Smooth muscle cell (in vitro differentiated cells): ENCODE measurements around the gene LRP6. TPM values are rescaled to one million over a fixed set of nuclear protein-coding genes. Genes with fewer than 3 reads are reported as not detected.
"Not testable (repeated sequence)": the region's sequence is repeated elsewhere in the genome, so short reads cannot be mapped to it uniquely, and the experiment has no call there.

Source experiments
- DNase-seq: peaks from one replicate; lab custom pipeline; 2025; ENCODE audit not compliant: unreplicated experiment; lab: John Stamatoyannopoulos, UW
- H2AFZ ChIP-seq: fragments of 200-600 bp; sonication (generic); 2 replicates; pipeline ENCODE4 v1.6.0; 2016; ENCODE audit warnings: antibody characterized with exemption, low read depth, mild to moderate bottlenecking
- H3F3A ChIP-seq: fragments of 200-600 bp; sonication (generic); 2 replicates; pipeline ENCODE4 v1.6.0; 2017; ENCODE audit warnings: antibody characterized with exemption, low read depth
- H3K27ac ChIP-seq: fragments of 200-600 bp; sonication (generic); 2 replicates; pipeline ENCODE4 v1.5.1; 2016; ENCODE audit warnings: low read depth, mild to moderate bottlenecking
- H3K27me3 ChIP-seq: fragments of 200-600 bp; sonication (generic); 2 replicates; pipeline ENCODE4 v1.6.1; 2016; ENCODE audit warnings: low read depth, mild to moderate bottlenecking
- H3K36me3 ChIP-seq: fragments of 200-600 bp; sonication (generic); 2 replicates; pipeline ENCODE4 v1.5.1; 2016; ENCODE audit warnings: low read depth
- H3K4me1 ChIP-seq: fragments of 200-600 bp; sonication (generic); 2 replicates; pipeline ENCODE4 v1.5.1; 2016; ENCODE audit warnings: low read depth
- H3K4me2 ChIP-seq: fragments of 200-600 bp; sonication (generic); 2 replicates; pipeline ENCODE4 v1.6.0; 2016; ENCODE audit warnings: mild to moderate bottlenecking
- H3K4me3 ChIP-seq: fragments of 200-600 bp; sonication (generic); 2 replicates; pipeline ENCODE4 v1.5.1; 2016; ENCODE audit warnings: mild to moderate bottlenecking
- H3K79me2 ChIP-seq: fragments of 200-600 bp; sonication (generic); 2 replicates; pipeline ENCODE4 v1.6.0; 2016; ENCODE audit warnings: low read depth, mild to moderate bottlenecking
- H3K9ac ChIP-seq: fragments of 200-600 bp; sonication (generic); 2 replicates; pipeline ENCODE4 v1.6.0; 2016; ENCODE audit warnings: low read depth
- H3K9me3 ChIP-seq: fragments of 200-600 bp; sonication (generic); replicated peaks from 2 replicates; pipeline ENCODE4 v1.5.1; 2016; ENCODE audit warnings: low read depth
- H4K20me1 ChIP-seq: fragments of 200-600 bp; sonication (generic); 2 replicates; pipeline ENCODE4 v1.6.0; 2016; ENCODE audit warnings: low read depth
- WGBS: methylation state at CpG from one replicate; pipeline ENCODE4 v1.1.7; 2016; ENCODE audit warnings: low lambda C conversion rate; 5-methylcytosine and 5-hydroxymethylcytosine counted together
- polyA plus RNA-seq: library from polyadenylated mRNA; unstranded; fragments of >200 nt; fragmentation: Nextera tagmentation; extraction: Ambion mirVana; gene quantifications from 2 replicates; pipeline ENCODE4 v1.2.1, GENCODE V29; 2016
- total RNA-seq: library from RNA; depleted of rRNA; stranded (reverse); fragments of >200 nt; gene quantifications from 2 replicates; pipeline ENCODE4 v1.2.3, GENCODE V29; 2014
- TF ChIP-seq, protein P1 (sequence below): fragments of 200-600 bp; sonication (generic); IDR thresholded peaks from 2 replicates; pipeline ENCODE4 v1.5.1; 2017; ENCODE audit warnings: borderline replicate concordance, mild to moderate bottlenecking, antibody characterized with exemption; ENCODE audit not compliant: insufficient read depth, poor library complexity, severe bottlenecking

The LRP6 gene
- 21.1 and 22.8 TPM in 2 replicates for total RNA-seq
- 10.6 and 13.9 TPM in 2 replicates for polyA plus RNA-seq

DNA sequence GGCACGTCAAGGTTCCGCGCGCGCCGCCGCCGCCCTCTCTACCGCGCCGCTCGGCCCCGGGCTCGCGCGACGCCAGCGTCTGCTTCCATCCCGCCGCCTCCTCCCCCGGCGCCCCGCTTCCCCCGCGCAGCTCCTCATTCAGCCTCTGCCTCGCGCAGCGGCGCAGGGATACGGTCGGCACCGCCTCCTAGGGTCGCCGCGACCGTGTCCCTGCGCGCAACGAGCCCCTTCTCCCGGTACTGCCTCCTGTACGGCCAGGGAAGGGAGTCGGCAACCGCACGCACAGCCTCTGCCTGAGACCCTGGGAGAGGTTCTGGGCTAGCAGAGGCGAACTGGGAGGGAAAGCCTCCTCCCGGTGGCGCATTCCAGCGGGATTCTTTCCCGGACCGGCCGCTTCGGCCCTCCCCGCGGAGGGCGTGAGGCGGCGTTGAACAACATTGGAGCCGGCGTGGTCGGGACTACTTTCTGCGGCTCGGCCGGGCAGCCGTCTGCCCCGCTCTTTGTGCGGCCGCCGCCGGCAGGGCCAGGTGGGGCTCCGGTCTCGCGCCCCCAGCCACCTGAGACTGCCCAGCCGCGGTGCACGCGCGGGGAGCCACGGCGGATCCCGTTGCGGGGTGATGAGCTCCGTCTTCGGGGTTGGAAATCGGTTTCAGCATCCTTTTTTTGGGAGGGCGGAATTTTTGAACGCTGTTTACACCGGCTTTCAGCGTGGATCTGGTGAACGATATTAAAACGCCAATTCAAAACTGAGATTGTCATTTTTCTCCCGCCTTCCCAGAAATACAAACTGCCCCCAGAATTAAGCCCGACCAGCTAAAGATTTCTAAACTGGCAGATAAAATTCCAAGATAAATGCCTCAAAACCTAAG is at the start of gene LRP6:
LRP6 (minus strand) TSS at position 172 of the 869 bp plus-strand sequence. CDS start 309 bp downstream, outside the sequence.
- Histone ChIP-seq H3K27me3 (no peaks in the 10 kb centered on the region), H2AFZ (peak within 1 kb of the TSS; percentile 89), H3K9me3 (no peaks in the 10 kb centered on the region), H3K4me3 (peak within 1 kb of the TSS; percentile 71), H3F3A (no peaks in the 10 kb centered on the region), H4K20me1 (peaks cover 33% of the 10 kb centered on the region), H3K4me2 (peak within 1 kb of the TSS; percentile 95), H3K27ac (peak within 1 kb of the TSS; percentile 97), H3K36me3 (no peaks in the 10 kb centered on the region), H3K4me1 (peaks cover 14% of the 10 kb centered on the region), H3K9ac (peak within 1 kb of the TSS; percentile 98), H3K79me2 (peaks cover 46% of the 10 kb centered on the region)
- TF ChIP-seq, protein P1, sequence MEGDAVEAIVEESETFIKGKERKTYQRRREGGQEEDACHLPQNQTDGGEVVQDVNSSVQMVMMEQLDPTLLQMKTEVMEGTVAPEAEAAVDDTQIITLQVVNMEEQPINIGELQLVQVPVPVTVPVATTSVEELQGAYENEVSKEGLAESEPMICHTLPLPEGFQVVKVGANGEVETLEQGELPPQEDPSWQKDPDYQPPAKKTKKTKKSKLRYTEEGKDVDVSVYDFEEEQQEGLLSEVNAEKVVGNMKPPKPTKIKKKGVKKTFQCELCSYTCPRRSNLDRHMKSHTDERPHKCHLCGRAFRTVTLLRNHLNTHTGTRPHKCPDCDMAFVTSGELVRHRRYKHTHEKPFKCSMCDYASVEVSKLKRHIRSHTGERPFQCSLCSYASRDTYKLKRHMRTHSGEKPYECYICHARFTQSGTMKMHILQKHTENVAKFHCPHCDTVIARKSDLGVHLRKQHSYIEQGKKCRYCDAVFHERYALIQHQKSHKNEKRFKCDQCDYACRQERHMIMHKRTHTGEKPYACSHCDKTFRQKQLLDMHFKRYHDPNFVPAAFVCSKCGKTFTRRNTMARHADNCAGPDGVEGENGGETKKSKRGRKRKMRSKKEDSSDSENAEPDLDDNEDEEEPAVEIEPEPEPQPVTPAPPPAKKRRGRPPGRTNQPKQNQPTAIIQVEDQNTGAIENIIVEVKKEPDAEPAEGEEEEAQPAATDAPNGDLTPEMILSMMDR = no peak
- under 1% methylated on average over 87 of the region's 92 CpGs for WGBS
- peak; percentile 84 for DNase-seq

DNA sequence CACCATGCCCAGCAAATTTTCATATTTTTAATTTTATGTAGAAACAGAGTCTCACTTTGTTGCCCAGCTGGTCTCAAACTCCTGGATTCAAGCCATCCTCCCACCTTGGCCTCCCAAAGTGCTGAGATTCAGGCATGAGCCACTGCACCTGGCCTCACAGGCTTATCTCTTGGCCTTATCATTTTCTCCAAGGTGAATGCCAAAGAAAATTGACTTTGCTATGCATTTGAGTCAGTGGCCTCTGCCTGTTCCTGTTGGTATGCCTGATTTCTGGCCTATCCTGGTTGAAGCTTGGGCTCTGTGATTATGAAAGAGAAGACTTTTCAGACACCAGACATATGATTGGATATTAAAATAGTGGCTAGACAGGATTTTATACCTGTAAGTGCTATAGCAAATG is 49.0 kb upstream of the LRP6 start:
- Histone ChIP-seq H3F3A (no peaks in the 10 kb centered on the region), H3K27ac (no peak overlapping the region), H2AFZ (no peak overlapping the region), H3K4me2 (no peak overlapping the region), H3K9me3 (no peaks in the 10 kb centered on the region), H3K4me3 (no peak overlapping the region), H3K27me3 (no peaks in the 10 kb centered on the region), H3K79me2 (no peaks in the 10 kb centered on the region), H4K20me1 (no peaks in the 10 kb centered on the region), H3K9ac (no peak overlapping the region), H3K36me3 (no peaks in the 10 kb centered on the region), H3K4me1 (no peaks in the 10 kb centered on the region)
- TF ChIP-seq, protein P1 = no peak
- DNase-seq = no peak

DNA sequence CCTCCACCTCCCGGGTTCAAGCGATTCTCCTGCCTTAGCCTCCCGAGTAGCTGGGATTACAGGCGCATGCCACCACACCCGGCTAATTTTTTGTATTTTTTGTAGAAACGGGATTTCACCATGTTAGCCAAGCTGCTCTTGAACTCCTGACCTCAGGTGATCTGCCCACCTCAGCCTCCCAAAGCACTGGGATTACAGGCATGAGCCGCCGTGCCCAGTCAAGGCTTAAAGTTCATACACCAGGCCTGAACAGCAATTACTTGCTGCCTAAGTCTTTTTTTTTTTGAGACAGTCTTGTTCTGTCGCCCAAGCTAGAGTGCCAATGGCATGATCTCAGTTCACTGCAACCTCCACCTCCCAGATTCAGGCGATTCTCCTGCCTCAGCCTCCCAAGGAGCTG is 43.9 kb upstream of the LRP6 start:
- not testable (repeated sequence) for H3K9ac ChIP-seq, H3K36me3 ChIP-seq, H3K79me2 ChIP-seq, H3K4me1 ChIP-seq, H3K27me3 ChIP-seq, H4K20me1 ChIP-seq, H3K4me2 ChIP-seq, H2AFZ ChIP-seq, H3K4me3 ChIP-seq, H3K27ac ChIP-seq, H3K9me3 ChIP-seq, H3F3A ChIP-seq, DNase-seq
- WGBS = 90% methylated on average over 10 of the region's 10 CpGs

DNA sequence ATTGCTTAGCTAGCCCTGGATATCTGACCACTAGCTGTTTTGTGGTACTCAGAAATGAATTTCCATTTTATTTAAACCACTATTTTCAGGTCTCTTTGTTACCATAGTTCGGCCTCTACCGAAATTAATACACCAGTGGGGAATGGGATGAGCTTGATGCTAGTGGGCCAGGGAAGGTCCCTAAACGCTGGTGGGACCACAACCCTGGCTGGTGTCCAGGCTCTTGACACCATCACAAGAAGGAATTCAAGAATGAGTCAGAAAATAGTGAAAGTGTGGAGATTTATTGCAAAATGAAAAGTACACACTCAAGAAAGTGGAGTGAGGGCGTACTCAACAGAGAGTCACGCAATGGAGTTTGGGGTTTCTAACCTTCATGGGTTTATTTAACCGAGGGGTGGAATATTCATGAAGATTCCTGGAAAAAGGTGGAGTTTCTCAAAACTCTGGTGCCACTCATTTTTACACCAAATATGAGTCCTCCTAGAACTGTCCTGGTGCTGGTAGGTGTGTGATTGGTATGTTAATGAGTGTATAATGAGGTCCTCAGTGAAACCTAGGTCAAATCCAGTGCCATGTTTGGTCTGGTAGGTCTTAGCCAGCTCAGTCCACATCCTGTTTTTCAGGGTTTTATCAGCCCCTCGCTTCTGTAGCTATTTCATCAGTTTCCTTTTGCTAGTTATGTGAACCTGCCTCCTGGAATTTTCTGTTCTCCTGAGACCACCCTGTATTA is 38.9 kb upstream of the LRP6 start:
- H3K27me3 ChIP-seq = no peaks in the 10 kb centered on the region
- TF ChIP-seq, protein P1 = no peak
- no peak overlapping the region for H3K27ac ChIP-seq

More for the DNA sequence above, 38.9 kb upstream of the LRP6 start:
- H3K4me2 ChIP-seq = no peak overlapping the region
- no peaks in the 10 kb centered on the region for H3F3A ChIP-seq
- H2AFZ ChIP-seq = no peak overlapping the region
- no peaks in the 10 kb centered on the region for H3K36me3 ChIP-seq
- H3K4me3 ChIP-seq = no peak overlapping the region
- no peak for DNase-seq
- no peak overlapping the region for H3K9ac ChIP-seq
- WGBS = 96% methylated on average over 7 of the region's 7 CpGs
- no peaks in the 10 kb centered on the region for H3K4me1 ChIP-seq
- H3K9me3 ChIP-seq = no peaks in the 10 kb centered on the region
- H4K20me1 ChIP-seq = no peaks in the 10 kb centered on the region
- H3K79me2 ChIP-seq = no peaks in the 10 kb centered on the region
